H1 (cell line): ENCODE measurements around the gene CIAO2B. TPM values are rescaled to one million over a fixed set of nuclear protein-coding genes. Genes with fewer than 3 reads are reported as not detected.
"Not testable (repeated sequence)": the region's sequence is repeated elsewhere in the genome, so short reads cannot be mapped to it uniquely, and the experiment has no call there.

Source experiments
- CTCF ChIA-PET: fragments of 300-600 bp; sonication (Branson Sonifier 250); formaldehyde crosslinking; loops from one replicate; lab custom pipeline; 2021; ENCODE audit not compliant: partially characterized antibody; lab: Charles Lee
- POLR2A ChIA-PET: fragments of 300-600 bp; sonication (Branson Sonifier 250); formaldehyde crosslinking; loops from one replicate; lab custom pipeline; 2021; ENCODE audit warnings: inconsistent platforms; ENCODE audit not compliant: partially characterized antibody; lab: Charles Lee
- DNase-seq, 2 experiments: peaks; one replicate each; pipeline versions ENCODE4 v3.0.0 to v3.0.0-alpha.2; 2010 to 2022; ENCODE audit warnings: low spot score in 2 of 2, low read depth in 1 of 2, mixed read lengths in 1 of 2
- FAIRE-seq: peaks from 2 replicates; lab custom pipeline; 2011; peaks lifted over from hg19 to GRCh38; lab: Jason Lieb, UNC
- H2AFZ ChIP-seq: 2 replicates; pipeline ENCODE4 v1.8.1; 2012; ENCODE audit warnings: low read length, inconsistent platforms
- H2AK5ac ChIP-seq: 2 replicates; pipeline ENCODE4 v1.6.1; 2013; ENCODE audit warnings: low read depth, low read length
- H2BK120ac ChIP-seq: replicated peaks from 2 replicates; pipeline ENCODE3; 2013; ENCODE audit warnings: low read depth, low read length, inconsistent platforms
- H2BK12ac ChIP-seq: 2 replicates; pipeline ENCODE4 v1.6.1; 2013; ENCODE audit warnings: low read depth, low read length
- H2BK15ac ChIP-seq: 2 replicates; pipeline ENCODE4 v1.6.1; 2013; ENCODE audit warnings: low read length
- H2BK20ac ChIP-seq: 2 replicates; pipeline ENCODE4 v1.6.1; 2013; ENCODE audit warnings: low read length
- H2BK5ac ChIP-seq: 2 replicates; pipeline ENCODE4 v1.6.1; 2013; ENCODE audit warnings: low read depth, low read length
- H3K14ac ChIP-seq: 2 replicates; pipeline ENCODE4 v1.6.1; 2013; ENCODE audit warnings: inconsistent platforms; ENCODE audit not compliant: insufficient read length
- H3K18ac ChIP-seq: 2 replicates; pipeline ENCODE4 v1.6.1; 2013; ENCODE audit warnings: low read length; ENCODE audit errors: extremely low read depth
- H3K23ac ChIP-seq: 2 replicates; pipeline ENCODE4 v1.6.1; 2013; ENCODE audit warnings: inconsistent platforms; ENCODE audit not compliant: insufficient read length
- H3K23me2 ChIP-seq: 2 replicates; pipeline ENCODE4 v1.6.1; 2013; ENCODE audit warnings: low read depth, low read length
- H3K27ac ChIP-seq: 2 replicates; pipeline ENCODE4 v1.6.1; 2011; ENCODE audit warnings: low read depth, low read length, inconsistent platforms
- H3K27me3 ChIP-seq, 4 experiments: replicated peaks in 1 of 4; 1 replicate in 1 of 4; 2 replicates in 3 of 4; pipeline versions ENCODE4 v1.6.1 to v1.8.1; 2011 to 2013; ENCODE audit warnings: low read length in 3 of 4, mild to moderate bottlenecking in 3 of 4, inconsistent platforms in 2 of 4, mixed read lengths in 2 of 4, moderate library complexity in 1 of 4; ENCODE audit not compliant: control insufficient read depth in 3 of 4, insufficient read depth in 3 of 4; ENCODE audit errors: extremely low read depth in 1 of 4
- H3K36me3 ChIP-seq, 4 experiments: 2 replicates each; pipeline versions ENCODE4 v1.6.1 to v1.8.1; 2011 to 2013; ENCODE audit warnings: mild to moderate bottlenecking in 4 of 4, low read length in 3 of 4, moderate library complexity in 2 of 4, control low read depth in 1 of 4, inconsistent platforms in 1 of 4; ENCODE audit not compliant: insufficient read depth in 4 of 4, control insufficient read depth in 2 of 4
- H3K4ac ChIP-seq: replicated peaks from 2 replicates; pipeline ENCODE3; 2013; ENCODE audit warnings: low read length, low read depth, mixed read lengths, inconsistent platforms; ENCODE audit not compliant: insufficient read length
- H3K4me1 ChIP-seq, 4 experiments: replicated peaks in 1 of 4; 1 replicate in 1 of 4; 2 replicates in 3 of 4; pipeline versions ENCODE4 v1.6.1 to v1.8.1; 2011 to 2013; ENCODE audit warnings: low read length in 3 of 4, inconsistent platforms in 2 of 4, mixed read lengths in 1 of 4; ENCODE audit not compliant: insufficient read depth in 4 of 4, control insufficient read depth in 3 of 4
- H3K4me2 ChIP-seq, 2 experiments: 2 replicates each; pipeline versions ENCODE4 v1.6.1 to v1.8.1; 2011 to 2013; ENCODE audit warnings: low read depth in 2 of 2, low read length in 2 of 2, control low read depth in 1 of 2, inconsistent platforms in 1 of 2, mild to moderate bottlenecking in 1 of 2; ENCODE audit not compliant: insufficient read depth in 1 of 2
- H3K4me3 ChIP-seq, 4 experiments: fragments of 200-600, 300-600 bp in 1 of 4; sonication (generic), shearing (Covaris generic), sonication (Bioruptor Twin) in 1 of 4; 2 replicates each; pipeline versions ENCODE4 v1.5.1 to v1.8.1; 2011 to 2016; ENCODE audit warnings: low read length in 4 of 4, low read depth in 3 of 4, control low read depth in 2 of 4, inconsistent platforms in 2 of 4, mild to moderate bottlenecking in 2 of 4, mixed read lengths in 1 of 4, moderate library complexity in 1 of 4; ENCODE audit not compliant: insufficient read depth in 2 of 4; ENCODE audit errors: extremely low read depth in 1 of 4
- H3K56ac ChIP-seq: replicated peaks from 2 replicates; pipeline ENCODE3; 2013; ENCODE audit warnings: low read depth, mild to moderate bottlenecking, mixed read lengths, low read length, inconsistent platforms; ENCODE audit not compliant: insufficient read length
- H3K79me1 ChIP-seq: 2 replicates; pipeline ENCODE4 v1.6.1; 2013; ENCODE audit warnings: low read depth, low read length, control low read depth
- H3K79me2 ChIP-seq, 2 experiments: 2 replicates each; pipeline versions ENCODE4 v1.6.1 to v1.8.1; 2012 to 2013; ENCODE audit warnings: low read length in 2 of 2, mild to moderate bottlenecking in 2 of 2, inconsistent platforms in 1 of 2; ENCODE audit not compliant: insufficient read depth in 2 of 2, control insufficient read depth in 1 of 2
- H3K9ac ChIP-seq, 4 experiments: replicated peaks in 1 of 4; 1 replicate in 1 of 4; 2 replicates in 3 of 4; pipeline versions ENCODE4 v1.6.1 to v1.8.1; 2011 to 2013; ENCODE audit warnings: low read depth in 3 of 4, low read length in 3 of 4, control low read depth in 2 of 4, mild to moderate bottlenecking in 2 of 4, moderate library complexity in 2 of 4, inconsistent platforms in 1 of 4; ENCODE audit errors: extremely low read depth in 1 of 4
- H3K9me3 ChIP-seq, 2 experiments: 2 replicates each; pipeline versions ENCODE4 v1.6.1 to v1.8.1; 2012 to 2013; ENCODE audit warnings: mild to moderate bottlenecking in 2 of 2, moderate library complexity in 2 of 2, control low read depth in 1 of 2, inconsistent platforms in 1 of 2, low read depth in 1 of 2, low read length in 1 of 2, mixed read lengths in 1 of 2; ENCODE audit not compliant: insufficient read depth in 2 of 2
- H4K20me1 ChIP-seq, 2 experiments: replicated peaks in 1 of 2; 2 replicates each; pipeline versions ENCODE3 to v1.8.1; 2011 to 2013; ENCODE audit warnings: inconsistent platforms in 2 of 2, low read length in 2 of 2, mild to moderate bottlenecking in 1 of 2; ENCODE audit not compliant: insufficient read depth in 2 of 2, control insufficient read depth in 1 of 2
- H4K5ac ChIP-seq: 2 replicates; pipeline ENCODE4 v1.6.1; 2013; ENCODE audit warnings: low read length, low read depth, mixed read lengths, inconsistent platforms; ENCODE audit not compliant: insufficient read length
- H4K8ac ChIP-seq: 2 replicates; pipeline ENCODE4 v1.8.0; 2013; ENCODE audit warnings: mild to moderate bottlenecking, moderate library complexity, low read length, inconsistent platforms; ENCODE audit not compliant: insufficient read depth; ENCODE audit errors: extremely low read depth
- H4K91ac ChIP-seq: replicated peaks from 2 replicates; pipeline ENCODE3; 2013; ENCODE audit warnings: low read length, mixed read lengths, inconsistent platforms; ENCODE audit not compliant: insufficient read length
- WGBS, 2 experiments: shearing (Covaris generic) in 1 of 2; methylation state at CpG; one replicate each; pipeline versions ENCODE4 v1.1.6 to v1.1.7; 2013 to 2015; ENCODE audit warnings: low lambda C conversion rate in 2 of 2, mixed read lengths in 2 of 2, inconsistent platforms in 1 of 2, low coverage in 1 of 2, missing lambda C conversion rate in 1 of 2; ENCODE audit not compliant: insufficient replicate concordance in 2 of 2, insufficient coverage in 1 of 2, insufficient read length in 1 of 2; ENCODE audit errors: extremely low coverage in 1 of 2, missing lambda C conversion rate in 1 of 2; 5-methylcytosine and 5-hydroxymethylcytosine counted together
- polyA plus RNA-seq, 7 experiments: library from polyadenylated mRNA; depleted of rRNA in 3 of 7; stranded (reverse) in 5 of 7; unstranded in 2 of 7; fragments of >200 nt in 5 of 7; fragments of 200-250 nt in 2 of 7; gene quantifications; 1 replicate in 5 of 7; 2 replicates in 1 of 7; 4 replicates in 1 of 7; pipeline versions ENCODE4 v1.2.1 to v1.2.3, GENCODE V29; 2011 to 2013; ENCODE audit warnings: missing spikeins in 2 of 7, mixed read lengths in 2 of 7
- total RNA-seq: library from RNA; stranded (reverse); fragmentation: NEBNext Ultra II Directional; extraction: Animal tissue kit (Norgen Biotek cat#: 25700); gene quantifications from 2 replicates; pipeline ENCODE4 v1.2.1, GENCODE V29; 2021

CIAO2B gene
- total and polyA plus RNA-seq, 2 of the 8 experiments (the other 6 are each of a cell fraction or from before 2014, with no cell fraction given) = 65.6 to 248 TPM

DNA sequence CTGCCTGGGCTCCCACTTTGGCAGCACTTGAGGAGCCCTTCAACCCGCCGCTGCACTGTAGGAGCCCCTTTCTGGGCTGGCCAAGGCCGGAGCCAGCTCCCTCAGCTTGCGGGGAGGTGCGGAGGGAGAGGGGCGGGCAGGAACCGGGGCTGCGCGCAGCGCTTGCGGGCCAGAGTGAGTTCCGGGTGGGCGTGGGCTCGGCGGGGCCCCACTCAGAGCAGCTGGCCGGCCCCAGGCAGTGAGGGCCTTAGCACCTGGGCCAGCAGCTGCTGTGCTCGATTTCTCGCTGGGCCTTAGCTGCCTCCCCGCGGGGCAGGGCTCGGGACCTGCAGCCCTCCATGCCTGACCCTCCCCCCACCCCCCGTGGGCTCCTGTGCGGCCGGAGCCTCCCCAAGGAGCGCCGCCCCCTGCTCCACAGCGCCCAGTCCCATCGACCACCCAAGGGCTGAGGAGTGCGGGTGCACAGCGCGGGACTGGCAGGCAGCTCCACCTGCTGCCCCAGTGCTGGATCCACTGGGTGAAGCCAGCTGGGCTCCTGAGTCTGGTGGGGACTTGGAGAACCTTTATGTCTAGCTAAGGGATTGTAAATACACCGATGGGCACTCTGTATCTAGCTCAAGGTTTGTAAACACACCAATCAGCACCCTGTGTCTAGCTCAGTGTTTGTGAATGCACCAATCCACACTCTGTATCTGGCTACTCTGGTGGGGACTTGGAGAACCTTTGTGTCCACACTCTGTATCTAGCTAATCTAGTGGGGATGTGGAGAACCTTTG lies 40.1 kb upstream of the CIAO2B start:
- H3K23ac ChIP-seq, H3K23me2 ChIP-seq, H4K8ac ChIP-seq, DNase-seq, H2BK20ac ChIP-seq, H4K20me1 ChIP-seq, H3K18ac ChIP-seq, H3K4me1 ChIP-seq, H3K14ac ChIP-seq, H2AFZ ChIP-seq, H3K79me2 ChIP-seq, H3K79me1 ChIP-seq, FAIRE-seq, H3K9ac ChIP-seq, H3K27me3 ChIP-seq, H3K36me3 ChIP-seq, H2BK12ac ChIP-seq, H4K91ac ChIP-seq, H4K5ac ChIP-seq, H3K9me3 ChIP-seq, H3K27ac ChIP-seq, H3K4me3 ChIP-seq, H3K56ac ChIP-seq, H2BK15ac ChIP-seq, H2BK120ac ChIP-seq, H3K4me2 ChIP-seq, H2BK5ac ChIP-seq, H2AK5ac ChIP-seq, H3K4ac ChIP-seq: not testable (repeated sequence)
- POLR2A ChIA-PET = interaction anchor here (1.2 to 1.6 kb wide), 2 partner anchors 14 to 132 kb away, joined by 3 to 6 read pairs; partner anchors contain the start of gene CES3
- 92% methylated on average over 8 of the region's 32 CpGs; no CpG with 5 or more reads in 1 of the 2 experiments for WGBS, 2 experiments
- CTCF ChIA-PET = interaction anchor here (0.9 to 10.2 kb wide), 12 partner anchors 12 to 313 kb away, joined by 3 to 130 read pairs (median 6); partner anchors contain the start of genes CES3 and CES4A
